DMS 273 treated with DMSO at 0.1 percent for 48 hours (cell line): ENCODE data around the gene TSHZ2.
"Not testable (repeated sequence)": the region's sequence is repeated elsewhere in the genome, so short reads cannot be mapped to it uniquely, and the experiment has no call there.

ENCODE experiments used
- DNase-seq: peaks from one replicate; lab custom pipeline; 2025; lab: John Stamatoyannopoulos, UW

The TSHZ2 gene

GRCh38 chr20:52964131-52964530 lies 8.0 kb upstream of the TSHZ2 start:
- no peak for DNase-seq

GRCh38 chr20:52965380-52965779 lies 6.8 kb upstream of the TSHZ2 start:
- no peak for DNase-seq

- DNase-seq: no peak
Measured at GRCh38 chr20:52965819-52966218, 6.3 kb upstream of the TSHZ2 start.

- not testable (repeated sequence) for DNase-seq
Measured at GRCh38 chr20:52966543-52966942, 5.6 kb upstream of the TSHZ2 start.

- DNase-seq: no peak
Measured at GRCh38 chr20:52971498-52972189, 514 bp upstream of the TSHZ2 start.

- no peak for DNase-seq
Measured at GRCh38 chr20:52972965-52973819, 1.0 kb downstream of the TSHZ2 start.

- DNase-seq: no peak
Measured at GRCh38 chr20:52974179-52974594, 2.0 kb downstream of the TSHZ2 start.

GRCh38 chr20:52975029-52975732 lies 3.0 kb downstream of the TSHZ2 start:
- DNase-seq: no peak

GRCh38 chr20:52975803-52976531 lies 3.8 kb downstream of the TSHZ2 start:
- DNase-seq: no peak

- DNase-seq: no peak
Measured at GRCh38 chr20:52978851-52979250, 6.7 kb downstream of the TSHZ2 start.

GRCh38 chr20:52981051-52981450 lies 8.9 kb downstream of the TSHZ2 start:
- no peak for DNase-seq

- DNase-seq: no peak
Measured at GRCh38 chr20:52983726-52984450, 11.7 kb downstream of the TSHZ2 start.

GRCh38 chr20:52984451-52984810 lies 12.3 kb downstream of the TSHZ2 start:
- no peak for DNase-seq

- DNase-seq: no peak
Measured at GRCh38 chr20:52985687-52986086, 13.5 kb downstream of the TSHZ2 start.

- DNase-seq: no peak
Measured at GRCh38 chr20:52987295-52987694, 15.1 kb downstream of the TSHZ2 start.

GRCh38 chr20:52991830-52992229 lies 19.7 kb downstream of the TSHZ2 start:
- no peak for DNase-seq

GRCh38 chr20:52992632-52993031 lies 20.5 kb downstream of the TSHZ2 start:
- no peak for DNase-seq

- DNase-seq: no peak
Measured at GRCh38 chr20:52993076-52993475, 20.9 kb downstream of the TSHZ2 start.

- no peak for DNase-seq
Measured at GRCh38 chr20:52994184-52994970, 22.2 kb downstream of the TSHZ2 start.

- no peak for DNase-seq
Measured at GRCh38 chr20:52996130-52996529, 24.0 kb downstream of the TSHZ2 start.

- DNase-seq: no peak
Measured at GRCh38 chr20:52996658-52997057, 24.5 kb downstream of the TSHZ2 start.
